OCI-LY1 (cell line): ENCODE data around the gene DACH1.

Experiments
- H2AFZ ChIP-seq: fragments of 200-600 bp; sonication (generic), shearing (Covaris generic); 2 replicates; pipeline ENCODE4 v1.6.0; 2014; ENCODE audit warnings: antibody characterized with exemption, mild to moderate bottlenecking, low read length
- H3F3A ChIP-seq: fragments of 200-600 bp; sonication (generic), shearing (Covaris generic); 2 replicates; pipeline ENCODE4 v1.6.0; 2014; ENCODE audit warnings: mild to moderate bottlenecking, antibody characterized with exemption, low read length, moderate library complexity; ENCODE audit not compliant: insufficient read depth
- H3K27ac ChIP-seq: fragments of 200-600 bp; sonication (generic); 2 replicates; pipeline ENCODE4 v1.5.1; 2014; ENCODE audit warnings: low read length, mixed run types, mild to moderate bottlenecking, low read depth; ENCODE audit not compliant: poor library complexity, severe bottlenecking
- H3K27me3 ChIP-seq: fragments of 200-600 bp; sonication (generic); 2 replicates; pipeline ENCODE4 v1.6.0; 2014; ENCODE audit warnings: antibody characterized with exemption, mild to moderate bottlenecking, low read length, moderate library complexity; ENCODE audit not compliant: insufficient read depth
- H3K36me3 ChIP-seq: fragments of 200-600 bp; sonication (generic); 2 replicates; pipeline ENCODE4 v1.6.1; 2014; ENCODE audit warnings: mild to moderate bottlenecking, antibody characterized with exemption, low read length, moderate library complexity, mixed read lengths; ENCODE audit not compliant: insufficient read depth
- H3K4me1 ChIP-seq: fragments of 200-600 bp; sonication (generic); 2 replicates; pipeline ENCODE4 v1.5.1; 2014; ENCODE audit warnings: mild to moderate bottlenecking, low read length, moderate library complexity; ENCODE audit not compliant: insufficient read depth, severe bottlenecking
- H3K4me2 ChIP-seq: fragments of 200-600 bp; sonication (generic), shearing (Covaris generic); 2 replicates; pipeline ENCODE4 v1.6.1; 2014; ENCODE audit warnings: low read length
- H3K4me3 ChIP-seq: fragments of 200-600 bp; sonication (generic); 2 replicates; pipeline ENCODE4 v1.5.1; 2014; ENCODE audit warnings: low read length, low read depth, mild to moderate bottlenecking, mixed read lengths; ENCODE audit not compliant: poor library complexity, severe bottlenecking
- H3K79me2 ChIP-seq: fragments of 200-600 bp; shearing (Covaris generic); 2 replicates; pipeline ENCODE4 v1.6.1; 2016; ENCODE audit warnings: mixed run types, low read length, mixed read lengths; ENCODE audit not compliant: insufficient read depth
- H3K9ac ChIP-seq: fragments of 200-600 bp; sonication (generic), shearing (Covaris generic); 2 replicates; pipeline ENCODE4 v1.6.1; 2014; ENCODE audit warnings: mild to moderate bottlenecking, low read length, mixed read lengths
- H3K9me2 ChIP-seq: fragments of 200-600 bp; sonication (generic), shearing (Covaris generic); 2 replicates; pipeline ENCODE4 v1.6.1; 2014; ENCODE audit warnings: low read depth, mild to moderate bottlenecking, low read length, mixed read lengths
- H3K9me3 ChIP-seq: fragments of 200-600 bp; shearing (Covaris generic); 2 replicates; pipeline ENCODE4 v1.6.1; 2014; ENCODE audit warnings: low read length, mixed read lengths
- H4K20me1 ChIP-seq: fragments of 200-600 bp; sonication (generic), shearing (Covaris generic); 2 replicates; pipeline ENCODE4 v1.6.0; 2016; ENCODE audit warnings: mild to moderate bottlenecking, low read length; ENCODE audit not compliant: insufficient read depth
- EZH2 ChIP-seq: fragments of 200-600 bp; sonication (generic), shearing (Covaris generic); IDR thresholded peaks from 2 replicates; pipeline ENCODE4 v1.8.0; 2017; ENCODE audit warnings: borderline replicate concordance, mixed run types, mild to moderate bottlenecking, antibody characterized with exemption, low read length, moderate library complexity, mixed read lengths
- TF ChIP-seq, protein P1 (sequence below): fragments of 200-600 bp; sonication (generic), shearing (Covaris generic); IDR thresholded peaks from 2 replicates; pipeline ENCODE4 v1.5.1; 2017; ENCODE audit warnings: mild to moderate bottlenecking, antibody characterized with exemption, low read length, moderate library complexity, mixed read lengths

DACH1 gene

DNA sequence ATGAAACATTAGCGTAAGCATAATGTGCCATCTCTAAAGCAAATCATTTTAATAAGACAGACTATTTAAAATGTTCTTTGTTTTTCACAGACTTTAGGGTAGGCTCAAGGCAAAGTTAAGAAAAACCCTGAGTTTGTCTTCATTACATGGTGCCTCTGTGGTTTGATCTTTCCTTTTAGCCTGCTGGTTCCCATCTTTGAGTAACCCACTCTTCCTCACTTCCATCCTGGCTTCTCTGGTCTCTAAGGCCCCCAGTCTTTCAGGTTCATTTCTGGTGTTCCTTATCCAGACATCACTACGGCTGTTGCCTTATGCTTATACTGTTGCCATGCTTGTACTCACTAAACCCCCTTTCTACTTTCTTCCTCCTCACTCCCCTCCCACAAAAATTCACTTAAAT lies 38.4 kb downstream of the DACH1 start:
- H3K27me3 ChIP-seq, result no peaks in the 10 kb centered on the region
- no peak overlapping the region for H3K4me3 ChIP-seq
- H3K9me2 ChIP-seq, result no peaks in the 10 kb centered on the region
- H3K79me2 ChIP-seq, result no peaks in the 10 kb centered on the region
- TF ChIP-seq, protein P1, sequence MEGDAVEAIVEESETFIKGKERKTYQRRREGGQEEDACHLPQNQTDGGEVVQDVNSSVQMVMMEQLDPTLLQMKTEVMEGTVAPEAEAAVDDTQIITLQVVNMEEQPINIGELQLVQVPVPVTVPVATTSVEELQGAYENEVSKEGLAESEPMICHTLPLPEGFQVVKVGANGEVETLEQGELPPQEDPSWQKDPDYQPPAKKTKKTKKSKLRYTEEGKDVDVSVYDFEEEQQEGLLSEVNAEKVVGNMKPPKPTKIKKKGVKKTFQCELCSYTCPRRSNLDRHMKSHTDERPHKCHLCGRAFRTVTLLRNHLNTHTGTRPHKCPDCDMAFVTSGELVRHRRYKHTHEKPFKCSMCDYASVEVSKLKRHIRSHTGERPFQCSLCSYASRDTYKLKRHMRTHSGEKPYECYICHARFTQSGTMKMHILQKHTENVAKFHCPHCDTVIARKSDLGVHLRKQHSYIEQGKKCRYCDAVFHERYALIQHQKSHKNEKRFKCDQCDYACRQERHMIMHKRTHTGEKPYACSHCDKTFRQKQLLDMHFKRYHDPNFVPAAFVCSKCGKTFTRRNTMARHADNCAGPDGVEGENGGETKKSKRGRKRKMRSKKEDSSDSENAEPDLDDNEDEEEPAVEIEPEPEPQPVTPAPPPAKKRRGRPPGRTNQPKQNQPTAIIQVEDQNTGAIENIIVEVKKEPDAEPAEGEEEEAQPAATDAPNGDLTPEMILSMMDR, result no peak
- TF ChIP-seq EZH2, result no peak
- no peaks in the 10 kb centered on the region for H3K4me1 ChIP-seq
- no peak overlapping the region for H3K4me2 ChIP-seq
- no peaks in the 10 kb centered on the region for H4K20me1 ChIP-seq
- no peaks in the 10 kb centered on the region for H3K9me3 ChIP-seq
- no peaks in the 10 kb centered on the region for H3F3A ChIP-seq
- H2AFZ ChIP-seq, result no peak overlapping the region
- no peaks in the 10 kb centered on the region for H3K36me3 ChIP-seq
- H3K27ac ChIP-seq, result no peak overlapping the region
- H3K9ac ChIP-seq, result no peak overlapping the region

DNA sequence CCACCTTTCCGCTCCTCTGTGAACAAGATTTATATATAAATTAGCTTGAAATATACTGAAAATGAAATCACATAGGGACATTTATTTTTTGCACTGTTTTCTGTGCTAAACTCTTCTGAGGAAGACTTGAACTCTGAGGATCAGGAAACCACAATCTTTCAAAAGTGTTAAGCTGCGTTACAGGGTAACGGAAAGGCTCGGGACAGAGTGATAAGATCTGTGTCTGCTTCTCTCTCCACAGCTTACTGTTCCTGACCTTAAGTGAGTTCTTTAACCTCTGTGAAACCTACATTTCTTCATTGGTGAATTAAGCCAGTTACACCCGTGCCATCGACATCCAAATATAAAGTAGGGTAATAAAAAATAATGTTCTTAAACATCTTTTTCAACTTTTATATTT lies 38.9 kb downstream of the DACH1 start:
- no peaks in the 10 kb centered on the region for H3K4me1 ChIP-seq
- TF ChIP-seq, protein P1, result no peak

DNA sequence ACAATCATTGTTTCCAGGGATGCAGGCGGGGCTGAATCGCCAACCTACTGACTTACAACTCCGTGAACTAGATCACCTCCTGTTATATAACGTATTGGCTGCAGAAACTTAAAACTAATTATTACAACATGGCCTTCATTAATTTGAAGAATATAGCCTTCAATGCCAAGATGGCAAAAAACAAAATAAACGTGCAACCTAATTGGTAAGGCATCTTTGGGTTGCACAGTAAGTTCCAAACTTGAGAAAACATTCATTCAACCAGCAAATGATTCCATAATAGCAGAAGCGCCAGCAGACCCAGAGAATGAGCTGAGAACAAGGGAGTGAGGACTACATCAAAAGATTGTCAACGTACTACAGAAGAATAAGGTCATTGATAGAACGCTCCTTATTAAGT lies 39.8 kb downstream of the DACH1 start:
- H3F3A ChIP-seq, result no peaks in the 10 kb centered on the region
- no peaks in the 10 kb centered on the region for H3K79me2 ChIP-seq
- no peaks in the 10 kb centered on the region for H3K9me3 ChIP-seq
- no peaks in the 10 kb centered on the region for H3K36me3 ChIP-seq
- no peak overlapping the region for H3K9ac ChIP-seq
- H3K4me3 ChIP-seq, result no peak overlapping the region
- H2AFZ ChIP-seq, result no peak overlapping the region
- no peak overlapping the region for H3K27ac ChIP-seq
- no peaks in the 10 kb centered on the region for H3K9me2 ChIP-seq
- H4K20me1 ChIP-seq, result no peaks in the 10 kb centered on the region
- no peaks in the 10 kb centered on the region for H3K27me3 ChIP-seq
- TF ChIP-seq, protein P1, result no peak
- TF ChIP-seq EZH2, result no peak
- H3K4me2 ChIP-seq, result no peak overlapping the region
- no peaks in the 10 kb centered on the region for H3K4me1 ChIP-seq

More for the DNA sequence above, 38.9 kb downstream of the DACH1 start:
- no peaks in the 10 kb centered on the region for H4K20me1 ChIP-seq
- no peak overlapping the region for H2AFZ ChIP-seq
- no peaks in the 10 kb centered on the region for H3K9me3 ChIP-seq
- no peaks in the 10 kb centered on the region for H3K79me2 ChIP-seq
- no peak overlapping the region for H3K4me3 ChIP-seq
- H3K36me3 ChIP-seq, result no peaks in the 10 kb centered on the region
- no peak overlapping the region for H3K9ac ChIP-seq
- H3K9me2 ChIP-seq, result no peaks in the 10 kb centered on the region
- no peak overlapping the region for H3K4me2 ChIP-seq
- no peaks in the 10 kb centered on the region for H3F3A ChIP-seq
- no peak overlapping the region for H3K27ac ChIP-seq
- H3K27me3 ChIP-seq, result no peaks in the 10 kb centered on the region
